Stimulated activated CD4-positive, alpha-beta T cell treated with anti-CD3 and anti-CD28 coated beads, TNF-alpha, amount 100 ng/mL, for 1 hour (primary cell): ENCODE data around the gene KCNMA1.

ENCODE experiments used
- DNase-seq, 3 donors: peaks; one replicate each; pipeline ENCODE4 v3.0.0-alpha.2; 2020; ENCODE audit warnings: low read depth in 3 of 3, low spot score in 1 of 3

Gene KCNMA1

DNA sequence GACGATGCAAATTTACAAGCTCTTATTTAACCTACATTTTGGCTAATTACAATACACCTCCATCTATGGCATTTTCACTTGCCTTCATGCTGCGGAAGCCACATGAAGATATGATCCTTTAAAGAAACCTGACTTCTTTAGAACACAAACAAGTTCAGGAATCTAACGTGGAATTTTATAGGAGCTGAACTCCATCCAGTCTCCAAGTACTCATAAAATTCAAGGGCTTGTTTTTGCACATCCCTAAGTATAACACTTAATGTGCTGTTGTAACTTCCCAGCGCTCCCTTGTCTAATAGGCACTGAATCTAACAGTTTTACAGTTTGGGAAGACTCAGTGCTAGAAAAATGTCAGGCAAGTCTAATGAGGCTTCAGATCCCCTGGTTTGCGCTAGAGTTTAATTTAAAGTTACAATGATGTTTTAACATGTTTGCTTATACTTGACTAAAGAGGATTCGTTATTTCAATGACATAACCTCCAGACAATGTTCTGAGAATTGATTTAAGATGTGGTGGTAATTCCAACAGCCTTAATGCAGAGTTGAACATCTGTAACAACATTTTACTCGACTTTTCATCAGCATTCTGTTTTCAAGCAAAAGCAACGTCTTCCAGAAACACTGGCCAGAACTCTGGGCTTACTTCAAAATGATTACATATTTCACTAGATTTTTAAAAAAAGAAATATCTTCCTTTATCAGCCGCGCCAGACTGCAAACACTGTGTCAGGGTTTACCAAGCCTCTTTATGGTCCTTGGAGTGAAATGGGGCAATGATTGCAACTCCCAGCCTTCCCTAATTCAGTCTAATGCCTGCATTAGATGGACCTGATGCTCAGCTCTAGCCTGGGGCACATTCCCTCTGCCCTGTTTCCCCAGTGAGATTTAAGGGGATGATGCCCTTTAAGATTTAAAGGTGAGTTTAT, 664.3 kb downstream of the KCNMA1 start:
- DNase-seq: no peak

DNA sequence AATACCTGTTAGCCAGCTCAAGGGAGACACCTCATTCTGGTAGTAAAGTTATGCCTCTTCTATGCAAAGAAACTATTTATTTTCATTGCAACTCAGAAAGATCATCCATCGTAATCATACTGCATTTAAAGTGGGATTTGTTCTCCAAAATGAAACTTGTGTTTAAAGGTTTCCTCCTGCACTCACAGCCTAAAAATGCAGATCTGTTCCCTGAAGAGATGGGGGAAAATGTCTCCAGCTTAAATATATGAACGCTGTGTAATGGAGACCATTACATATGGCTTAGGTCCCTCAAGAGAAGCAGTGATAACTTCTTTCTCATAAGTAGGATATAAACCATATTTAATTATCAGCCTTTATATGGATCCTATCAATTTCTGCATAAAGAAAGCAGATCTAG, 665.1 kb downstream of the KCNMA1 start:
- no peak for DNase-seq

DNA sequence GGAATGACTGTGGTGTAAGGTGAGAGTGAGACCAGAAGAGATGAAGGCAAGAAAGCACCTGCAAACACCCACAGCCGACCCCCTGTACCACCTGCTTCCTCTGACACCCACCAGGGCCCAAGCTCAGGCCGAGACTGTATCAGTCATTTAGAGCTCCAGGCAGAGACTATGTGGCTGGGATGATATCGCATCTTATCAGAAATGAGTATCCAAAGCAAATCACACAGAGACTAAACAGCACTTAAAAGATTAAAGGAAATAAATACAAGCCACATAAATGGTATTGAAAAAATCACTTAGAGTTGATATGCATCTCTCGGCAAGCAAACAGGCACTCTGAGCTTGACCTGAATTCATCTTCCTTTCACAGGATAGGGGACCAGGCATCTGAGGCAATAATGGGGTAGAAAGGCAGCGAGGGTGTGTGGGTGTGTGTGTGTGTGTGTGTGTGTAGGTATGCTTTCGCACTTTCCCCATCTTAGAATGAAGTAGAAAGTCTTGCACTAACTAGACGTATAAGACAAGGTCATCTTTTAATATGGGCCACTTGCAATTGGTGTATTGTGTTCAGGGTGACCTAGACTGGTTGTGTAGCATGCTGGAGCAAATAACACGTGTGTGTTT, 665.9 kb downstream of the KCNMA1 start:
- no peak for DNase-seq

DNA sequence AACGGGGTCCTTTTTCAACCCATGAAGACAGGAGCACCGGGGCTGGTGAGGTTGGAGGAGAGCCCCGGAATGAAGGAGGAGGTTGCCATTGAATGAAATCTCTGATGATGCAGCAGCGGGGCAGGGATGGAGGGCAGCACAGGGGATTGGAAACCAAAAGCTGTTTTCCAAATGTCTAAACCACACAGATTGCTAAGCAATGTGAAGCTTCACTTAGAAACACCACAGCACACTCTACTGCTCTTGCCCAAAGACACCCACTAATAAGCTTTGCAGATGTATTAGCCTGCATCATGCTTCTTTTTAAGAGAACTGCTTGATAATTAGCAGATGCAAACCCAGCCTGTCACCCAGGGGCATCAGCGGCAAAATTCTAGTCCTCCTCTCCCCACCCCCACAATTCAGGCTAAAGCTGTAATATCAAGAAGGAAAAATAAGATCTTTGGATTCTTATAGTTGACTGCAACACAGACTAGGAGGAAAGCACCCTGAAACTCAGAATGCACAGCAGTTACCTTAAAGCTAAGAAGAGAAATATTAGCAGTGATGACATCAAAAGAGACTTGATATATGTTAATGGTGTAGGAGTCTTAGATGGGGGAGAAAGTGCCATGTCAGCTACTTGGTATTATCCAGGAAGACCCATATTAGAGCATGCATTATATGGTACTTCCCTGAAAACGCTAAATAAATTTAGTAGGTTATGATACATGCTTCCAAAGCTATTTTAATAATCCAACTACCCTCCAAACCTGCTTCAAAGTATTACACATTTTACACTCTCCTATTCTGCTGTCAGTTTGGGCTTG, 666.7 kb downstream of the KCNMA1 start:
- DNase-seq: no peak

DNA sequence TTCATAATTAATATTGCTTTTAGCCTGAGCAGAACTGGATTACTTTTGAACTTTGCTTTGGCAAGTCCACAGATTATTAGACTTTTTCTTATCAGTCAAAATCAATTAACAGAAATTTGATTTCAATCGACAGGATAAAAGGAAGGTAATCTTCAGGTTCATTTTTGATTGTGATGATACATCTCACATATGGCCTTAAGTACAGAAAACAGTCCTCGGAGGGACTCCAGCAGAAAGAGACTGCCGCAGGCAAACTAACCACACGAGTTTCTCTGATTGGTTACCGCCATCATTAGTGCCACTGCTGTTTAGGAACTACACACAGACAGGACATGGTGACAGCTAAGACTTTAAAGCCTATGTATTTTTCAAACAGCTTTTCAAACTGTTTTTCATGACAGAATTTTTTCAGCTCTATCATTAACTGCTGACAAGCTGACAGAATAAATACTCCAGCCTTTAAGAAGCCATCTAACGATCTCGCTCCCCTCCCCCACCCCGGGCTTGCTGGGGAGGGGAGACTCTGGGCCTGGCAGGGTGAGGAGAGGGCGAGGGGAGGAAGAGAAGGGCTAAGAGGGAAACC, 668.2 kb downstream of the KCNMA1 start:
- no peak for DNase-seq

DNA sequence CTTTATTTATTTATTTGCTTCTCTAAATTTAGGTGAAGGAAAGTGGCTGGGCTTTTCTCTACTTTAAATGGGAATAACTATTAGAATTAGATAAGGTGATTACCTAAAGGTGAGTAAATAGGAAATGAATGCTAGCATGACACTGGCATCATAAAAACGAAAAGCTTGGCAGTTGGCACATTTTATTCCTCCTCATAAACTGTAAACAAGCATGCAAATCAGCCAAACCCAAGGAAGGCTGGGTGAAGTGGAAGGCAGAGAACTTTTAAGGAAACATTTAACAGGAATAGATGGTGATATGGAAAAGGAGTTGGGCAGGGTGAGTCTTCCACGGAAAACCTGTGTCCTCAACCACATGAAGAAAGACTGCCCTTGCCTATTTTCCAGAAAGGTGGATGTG, 669.1 kb downstream of the KCNMA1 start:
- no peak for DNase-seq

DNA sequence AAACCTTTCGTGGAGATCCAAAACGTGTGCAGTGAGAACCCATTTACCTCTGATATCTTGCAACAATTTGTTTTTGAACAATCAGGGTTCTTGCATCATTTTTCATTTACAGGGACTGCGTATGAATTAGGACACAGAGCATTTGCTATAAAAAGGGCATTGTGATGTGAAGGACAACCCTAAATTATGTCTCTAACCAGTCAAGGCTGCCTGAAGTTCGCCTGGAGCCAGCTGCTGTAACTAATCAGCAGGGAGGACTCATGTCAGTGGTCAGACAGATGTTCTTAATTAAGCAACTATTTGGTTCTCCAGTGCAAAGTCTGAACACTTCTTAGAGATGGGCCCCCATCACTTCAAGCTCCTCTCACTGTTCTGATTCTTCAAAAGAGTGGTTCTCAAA, 674.8 kb downstream of the KCNMA1 start:
- no peak for DNase-seq

DNA sequence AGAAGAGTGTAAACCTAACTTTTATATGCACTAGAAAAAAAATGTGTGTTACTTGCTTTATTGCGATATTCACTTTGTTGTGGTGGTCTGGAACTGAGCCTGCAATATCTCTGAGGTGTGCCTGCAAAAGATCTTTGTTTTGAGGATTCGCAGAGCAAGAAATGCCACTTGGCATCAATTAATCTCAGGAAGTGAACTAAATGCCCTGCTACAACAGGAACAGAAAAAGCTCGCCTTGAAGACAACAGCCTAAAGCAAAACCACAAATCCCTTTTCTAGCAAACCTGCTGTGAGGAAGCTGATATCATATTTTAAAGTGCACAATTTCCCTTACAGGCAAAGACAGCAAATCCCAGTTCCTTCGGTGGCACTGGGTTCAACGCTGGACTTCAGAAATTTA, 675.8 kb downstream of the KCNMA1 start:
- no peak for DNase-seq

DNA sequence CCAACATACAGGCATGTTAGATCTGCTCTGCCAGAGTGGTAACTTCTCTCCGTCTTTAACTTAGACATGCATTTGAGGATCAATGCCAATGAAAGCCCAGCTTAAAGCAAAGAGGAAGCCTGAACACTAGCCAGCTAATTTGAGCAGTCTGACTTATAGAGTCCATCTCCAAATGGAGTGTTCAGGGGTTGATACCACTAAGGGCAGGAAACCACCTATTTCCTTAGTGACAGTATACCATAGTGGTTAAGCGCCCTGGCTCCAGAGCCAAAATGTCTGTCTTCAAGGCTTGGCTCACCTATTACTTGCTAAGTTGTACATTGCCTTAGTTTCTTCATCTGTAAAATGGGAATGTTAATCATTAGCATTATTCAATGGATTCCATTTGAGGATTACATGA, 678.5 kb downstream of the KCNMA1 start:
- no peak for DNase-seq

DNA sequence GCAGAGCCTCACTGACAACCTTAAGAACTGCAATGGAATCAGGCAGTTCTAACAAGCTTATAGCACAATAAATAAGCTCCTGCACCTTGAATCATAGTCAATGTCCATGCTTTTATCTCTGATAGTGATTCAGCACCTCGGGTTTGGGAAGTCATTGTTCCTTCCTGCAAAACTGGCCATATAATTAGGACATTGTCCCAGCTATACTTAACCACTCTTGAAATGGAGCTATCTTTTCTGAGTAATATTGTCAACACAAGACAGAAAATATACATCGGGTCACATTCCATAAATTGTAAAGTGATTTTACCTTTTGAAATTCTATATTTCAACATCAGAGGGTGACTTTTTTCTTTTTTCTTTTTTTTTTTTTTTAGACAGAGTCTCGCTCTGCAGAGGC, 682.8 kb downstream of the KCNMA1 start:
- no peak for DNase-seq

DNA sequence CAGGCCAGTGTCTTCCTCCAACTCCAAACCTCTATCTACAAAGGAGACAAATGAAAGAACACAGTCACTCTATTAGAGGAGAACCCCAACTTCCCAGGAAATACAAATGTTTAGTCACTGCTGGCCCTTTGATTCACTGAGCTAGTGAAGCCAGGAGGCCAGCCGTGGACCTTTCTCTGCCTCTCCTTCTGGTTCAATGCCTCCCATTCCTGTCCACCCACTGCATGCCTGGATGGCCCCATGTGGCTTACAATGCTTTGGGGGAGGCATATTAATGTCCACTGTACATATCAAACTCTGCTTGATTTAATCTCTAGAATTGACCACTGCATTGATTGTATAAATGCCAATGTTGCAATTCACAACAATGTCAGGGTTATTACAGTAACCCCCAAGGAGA, 687.3 kb downstream of the KCNMA1 start:
- DNase-seq: no peak

DNA sequence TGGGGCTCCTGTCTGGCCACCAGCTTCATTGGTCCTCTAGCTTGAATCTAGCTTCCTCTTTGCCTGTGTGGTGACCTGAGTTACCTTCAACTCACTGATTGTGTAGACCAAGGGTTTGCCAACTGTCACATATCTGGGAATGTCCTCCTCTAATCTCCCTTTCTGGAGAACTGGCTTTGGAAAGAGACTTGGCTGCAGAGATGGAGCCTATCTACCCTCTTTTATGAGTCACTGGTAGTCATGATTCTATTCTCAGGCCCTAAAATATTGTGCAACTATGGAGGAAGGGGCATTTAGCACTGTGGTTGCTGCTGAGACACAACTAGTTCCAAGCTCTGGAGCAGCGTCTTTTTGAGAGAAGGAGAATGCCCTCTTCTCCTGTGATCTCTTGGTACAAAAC, 691.3 kb downstream of the KCNMA1 start:
- DNase-seq: no peak

DNA sequence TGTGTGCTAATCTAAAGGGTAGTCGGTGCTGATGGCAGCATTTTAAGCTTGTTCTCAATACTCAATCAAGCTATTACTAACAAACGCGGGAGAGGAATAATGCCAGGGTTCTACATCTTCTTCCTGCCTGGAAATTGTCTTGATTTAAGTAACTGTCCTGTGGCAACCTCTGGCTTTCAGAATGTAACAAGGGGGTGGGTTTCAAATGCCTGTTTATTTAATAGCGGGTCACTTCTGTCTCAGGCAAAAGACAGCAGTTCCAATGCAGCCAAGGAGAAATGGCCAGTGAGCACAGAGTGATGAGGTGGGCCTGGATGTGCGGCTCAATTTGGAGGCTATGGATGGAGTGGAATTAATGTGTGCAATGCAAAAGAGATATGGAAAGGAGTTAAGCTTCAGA, 692.4 kb downstream of the KCNMA1 start:
- DNase-seq: no peak

DNA sequence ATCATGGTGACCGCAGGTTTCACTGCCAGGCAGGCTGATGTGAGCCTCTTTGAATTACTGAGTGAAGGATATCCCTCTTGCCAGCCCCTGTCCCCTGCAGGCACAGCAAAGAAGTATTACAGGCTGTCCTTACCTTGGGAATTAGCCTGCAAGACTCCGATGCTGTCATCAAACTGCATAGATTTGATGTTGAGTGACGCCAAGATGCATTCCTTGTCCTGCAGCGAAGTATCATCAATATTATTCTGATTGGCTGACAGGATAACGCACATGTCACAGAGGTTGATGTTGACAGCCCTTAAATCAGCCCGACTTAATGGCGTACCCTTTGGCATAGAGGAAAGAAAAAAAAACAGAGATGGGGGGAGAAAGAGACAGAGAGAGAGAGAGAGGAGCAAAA, 693.0 kb downstream of the KCNMA1 start:
- DNase-seq: no peak

DNA sequence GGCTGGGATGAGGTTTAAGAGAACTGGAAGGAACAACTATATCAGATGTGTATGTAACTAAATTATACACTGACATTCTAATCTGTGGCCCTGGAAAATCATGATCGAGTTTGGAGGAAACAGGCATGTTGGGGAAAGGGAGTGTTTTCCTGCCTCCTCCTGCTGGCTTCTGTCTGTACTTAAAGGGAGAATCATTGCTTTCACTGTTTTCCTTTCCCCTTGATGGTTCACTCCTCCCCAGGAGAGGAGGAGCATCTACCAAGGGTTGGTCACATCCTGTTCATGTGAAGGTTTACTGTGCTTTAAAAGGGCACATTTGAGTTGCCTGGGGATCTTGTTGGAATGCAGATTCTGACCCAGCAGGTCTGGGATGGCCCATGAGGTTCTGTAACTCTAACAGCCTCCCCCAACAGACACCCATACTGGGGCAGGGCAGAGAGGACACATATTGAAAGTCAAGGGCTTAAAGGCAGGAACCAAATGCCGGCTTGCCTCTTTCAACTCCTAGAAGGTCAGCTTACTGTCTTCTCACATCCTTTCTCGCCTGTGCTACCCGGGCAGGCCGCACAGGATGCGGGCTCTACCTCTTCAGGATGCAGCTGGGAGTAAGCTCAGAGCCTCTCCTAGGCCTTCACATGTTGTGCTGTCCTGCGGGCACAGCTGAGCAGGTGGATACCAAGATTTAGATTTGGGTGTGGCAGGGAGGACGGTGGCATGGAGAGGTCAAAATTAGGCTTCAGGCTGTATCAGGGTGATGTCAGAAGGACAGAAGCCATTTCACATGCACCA, 694.8 kb downstream of the KCNMA1 start:
- DNase-seq: no peak

DNA sequence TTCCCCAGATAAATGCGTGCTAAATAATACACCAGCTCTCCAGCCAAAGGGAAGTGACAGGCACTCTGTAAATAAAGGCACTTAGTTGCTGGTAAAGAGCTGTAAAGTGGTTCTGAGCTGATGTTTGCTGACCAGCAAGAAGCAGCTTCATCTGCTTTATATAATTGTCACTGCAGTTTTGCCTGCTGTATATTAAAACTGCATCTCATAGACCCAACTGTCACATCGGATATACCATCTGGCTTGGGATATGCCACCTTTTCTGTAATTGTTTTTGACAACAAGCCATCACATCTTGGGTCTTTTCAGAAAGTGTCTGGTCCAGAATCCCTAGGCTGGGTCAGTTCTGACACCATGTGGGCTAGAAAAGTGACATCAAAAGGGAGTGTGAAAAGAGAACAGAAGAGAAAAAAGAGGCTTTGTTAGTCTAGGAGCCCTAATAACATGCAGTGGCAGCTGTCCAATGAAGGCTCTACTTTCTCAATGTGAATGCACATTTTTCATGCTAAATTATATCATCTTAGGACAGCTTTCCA, 697.6 kb downstream of the KCNMA1 start:
- DNase-seq: no peak

DNA sequence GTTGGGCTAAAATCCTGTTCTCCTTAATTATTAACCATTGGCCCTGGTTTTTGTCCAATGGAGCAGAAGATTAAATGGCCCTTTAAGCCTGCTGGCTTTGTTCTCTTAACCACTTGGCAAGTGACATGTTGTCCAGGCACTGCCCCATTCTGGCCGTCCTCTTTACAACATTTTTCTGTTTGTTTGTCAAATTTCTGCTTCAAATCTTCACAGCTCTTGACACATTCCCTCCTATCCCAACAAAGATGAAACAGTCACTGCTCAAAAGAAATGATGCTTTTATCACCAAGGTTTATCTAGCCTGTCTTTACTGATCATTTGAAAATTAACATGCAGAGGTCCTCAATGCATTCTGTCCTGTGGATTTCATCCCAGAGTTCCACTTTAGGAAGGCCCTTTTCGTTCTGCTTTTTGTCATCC, 700.4 kb downstream of the KCNMA1 start:
- DNase-seq: no peak

DNA sequence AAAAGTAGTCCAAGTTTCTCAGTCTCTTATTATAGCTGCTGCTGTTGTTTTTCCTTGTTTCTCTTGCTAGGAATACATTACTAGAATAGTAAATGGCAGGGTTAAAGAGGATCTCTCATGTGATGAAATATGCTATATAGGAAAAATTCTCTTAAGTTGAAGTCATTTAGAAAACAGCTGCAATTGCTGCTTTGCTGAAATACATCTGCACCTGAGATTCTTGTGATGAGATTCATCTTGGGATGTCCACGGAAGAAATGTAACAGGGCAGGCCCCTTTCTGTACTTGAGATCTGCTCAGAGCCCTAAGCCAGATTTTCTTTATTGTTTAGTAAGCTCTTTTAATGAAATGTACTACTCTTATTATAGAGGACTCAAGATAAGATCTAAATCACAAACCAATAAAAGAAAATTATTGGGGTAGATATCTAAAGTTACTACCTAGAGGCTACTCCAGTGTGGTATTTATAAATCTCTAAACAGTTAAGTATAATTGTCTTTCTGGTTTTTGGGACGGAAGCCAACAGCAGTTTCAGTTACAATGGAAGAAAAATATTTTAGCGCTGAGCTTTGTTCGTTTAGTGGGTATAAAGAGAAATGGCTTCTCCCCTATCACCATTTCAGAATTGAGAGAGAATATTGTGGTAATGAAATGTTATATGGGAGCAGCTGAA, 701.5 kb downstream of the KCNMA1 start:
- DNase-seq: no peak

DNA sequence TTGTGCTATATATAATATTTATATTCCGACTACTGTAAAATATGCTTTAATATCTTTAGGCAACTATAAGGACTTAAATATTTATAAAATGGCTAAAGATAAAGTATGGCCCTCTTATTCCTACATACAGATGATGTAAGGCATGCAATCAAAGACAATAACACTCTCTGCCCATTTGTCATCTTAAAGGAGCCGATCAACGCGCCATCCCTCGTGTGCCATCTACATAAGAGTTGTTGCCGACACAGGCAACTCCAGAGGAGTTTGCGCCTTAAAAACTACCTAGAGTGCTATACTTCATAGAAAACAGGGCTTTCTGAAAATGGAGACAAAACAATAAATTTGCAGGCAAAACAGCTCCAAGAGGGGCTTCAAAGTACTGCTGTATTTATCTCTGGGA, 709.0 kb downstream of the KCNMA1 start:
- no peak for DNase-seq
